ENCODE measurements around the gene GNGT2.
A peak's percentile ranks its signal among the peaks of the same experiment; 100 is the strongest.

Gene GNGT2

GRCh38 chr17:49229076-49229804 lies 18.9 kb upstream of the GNGT2 start:
- no peak for DNase-seq

GRCh38 chr17:49227436-49228261 lies 17.3 kb upstream of the GNGT2 start:
- DNase-seq: peak; percentile 58

- DNase-seq: no peak
These were observed 16.5 kb upstream of the GNGT2 start for GRCh38 chr17:49226771-49227435.

GRCh38 chr17:49225554-49226236 lies 15.3 kb upstream of the GNGT2 start:
- DNase-seq: no peak

GRCh38 chr17:49224997-49225337 lies 14.6 kb upstream of the GNGT2 start:
- no peak for DNase-seq

- no peak for DNase-seq
These were observed 14.0 kb upstream of the GNGT2 start for GRCh38 chr17:49224198-49224996.

GRCh38 chr17:49223517-49224197 lies 13.3 kb upstream of the GNGT2 start:
- peak; percentile 25 for DNase-seq

GRCh38 chr17:49223168-49223516 lies 12.8 kb upstream of the GNGT2 start:
- no peak for DNase-seq

- no peak for DNase-seq
These were observed 9.6 kb upstream of the GNGT2 start for GRCh38 chr17:49219987-49220386.

GRCh38 chr17:49218941-49219913 lies 8.9 kb upstream of the GNGT2 start:
- DNase-seq: peak; percentile 63

GRCh38 chr17:49217651-49218413 lies 7.5 kb upstream of the GNGT2 start:
- DNase-seq: peak; percentile 92

GRCh38 chr17:49216953-49217650 lies 6.7 kb upstream of the GNGT2 start:
- peak; percentile 82 for DNase-seq

GRCh38 chr17:49216482-49216881 lies 6.1 kb upstream of the GNGT2 start:
- no peak for DNase-seq

GRCh38 chr17:49214676-49215360 lies 4.4 kb upstream of the GNGT2 start:
- DNase-seq: no peak

GRCh38 chr17:49213847-49214246 lies 3.5 kb upstream of the GNGT2 start:
- no peak for DNase-seq

- no peak for DNase-seq
These were observed 3.0 kb upstream of the GNGT2 start for GRCh38 chr17:49213399-49213798.

- no peak for DNase-seq
These were observed 1.3 kb downstream of the GNGT2 start for GRCh38 chr17:49209061-49209571.

GRCh38 chr17:49204516-49204915 lies 5.9 kb downstream of the GNGT2 start:
- no peak for DNase-seq

Measured in MV-4-11 (cell line).